ENCODE results near the gene LYAR. TPM values are rescaled to one million over a fixed set of nuclear protein-coding genes. Genes with fewer than 3 reads are reported as not detected.

The LYAR gene
- total RNA-seq, 1 donor from 2014 or later: 7.4 TPM

GRCh38 chr4:4328206-4328605 is 38.3 kb upstream of the LYAR start:
- Mint-ChIP-seq H3K4me3 (ENCODE audit: unreplicated experiment) (no peak overlapping the region), H3K27ac (ENCODE audit: unreplicated experiment) (no peak overlapping the region), H3K27me3 (ENCODE audit: unreplicated experiment) (no peaks in the 10 kb centered on the region), H3K36me3 (ENCODE audit: unreplicated experiment) (no peaks in the 10 kb centered on the region), H3K9me3 (ENCODE audit: unreplicated experiment) (peaks cover 2% of the 10 kb centered on the region), H3K4me1 (ENCODE audit: low read depth, unreplicated experiment) (peaks cover 2% of the 10 kb centered on the region)
- no peak for TF ChIP-seq CTCF (IDR thresholded peaks at IDR 0.05; ENCODE audit: partially characterized antibody, unreplicated experiment)
- no peak for DNase-seq

DNA sequence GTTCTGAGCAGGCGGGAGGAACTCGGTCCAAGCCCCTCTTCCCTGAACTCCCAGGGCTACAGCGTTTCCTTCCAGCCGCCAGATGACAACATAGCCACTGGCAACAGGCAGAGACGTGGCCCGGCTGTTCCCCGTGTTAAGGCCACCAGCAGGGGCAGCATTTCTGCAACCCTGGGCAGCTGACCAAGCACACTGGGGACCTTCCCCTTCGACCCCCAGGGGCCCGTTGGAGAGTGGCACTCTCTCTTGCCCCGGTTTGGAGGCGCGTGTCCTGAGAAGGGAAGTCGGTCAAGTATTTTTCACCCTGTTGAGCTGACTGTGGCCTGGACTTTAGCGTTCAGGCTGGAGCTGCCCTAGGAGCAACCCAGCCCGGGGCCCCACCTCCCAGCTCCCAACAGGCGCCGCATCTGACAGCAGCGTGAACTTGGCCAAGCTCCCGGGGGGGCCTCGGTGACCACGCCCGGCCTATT is 37.7 kb upstream of the LYAR start:
- Mint-ChIP-seq H3K27ac (ENCODE audit: unreplicated experiment) (no peak overlapping the region), H3K27me3 (ENCODE audit: unreplicated experiment) (no peaks in the 10 kb centered on the region), H3K4me3 (ENCODE audit: unreplicated experiment) (no peak overlapping the region), H3K4me1 (ENCODE audit: low read depth, unreplicated experiment) (peaks cover 2% of the 10 kb centered on the region), H3K36me3 (ENCODE audit: unreplicated experiment) (no peaks in the 10 kb centered on the region), H3K9me3 (ENCODE audit: unreplicated experiment) (peaks cover 2% of the 10 kb centered on the region)
- TF ChIP-seq CTCF (IDR thresholded peaks at IDR 0.05; ENCODE audit: partially characterized antibody, unreplicated experiment): peak; percentile 30
- peak; percentile 58 for DNase-seq

DNA sequence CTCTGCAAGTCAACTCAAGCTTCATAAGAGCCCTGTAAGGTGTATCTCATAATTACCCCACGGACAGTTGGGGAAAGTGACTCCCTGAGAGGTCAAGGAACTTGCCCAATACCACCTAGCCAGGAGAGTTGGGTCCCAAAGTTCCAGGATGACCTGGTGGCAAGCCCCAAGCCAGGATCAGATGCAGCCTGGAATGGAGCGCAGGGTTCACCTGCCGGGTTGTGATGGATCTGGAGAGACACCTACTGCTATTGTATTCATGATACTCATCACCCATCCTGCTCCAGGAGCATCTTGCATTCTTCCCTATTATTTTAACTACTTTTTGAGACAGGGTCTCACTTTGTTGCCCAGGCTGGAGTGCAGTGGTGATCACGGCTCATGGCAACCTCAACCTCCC is 36.2 kb upstream of the LYAR start:
- Mint-ChIP-seq H3K36me3 (ENCODE audit: unreplicated experiment) (no peaks in the 10 kb centered on the region), H3K27ac (ENCODE audit: unreplicated experiment) (no peak overlapping the region), H3K27me3 (ENCODE audit: unreplicated experiment) (peaks cover 1% of the 10 kb centered on the region), H3K4me3 (ENCODE audit: unreplicated experiment) (no peak overlapping the region), H3K4me1 (ENCODE audit: low read depth, unreplicated experiment) (peaks cover 2% of the 10 kb centered on the region), H3K9me3 (ENCODE audit: unreplicated experiment) (peaks cover 2% of the 10 kb centered on the region)
- no peak for TF ChIP-seq CTCF (IDR thresholded peaks at IDR 0.05; ENCODE audit: partially characterized antibody, unreplicated experiment)
- DNase-seq: no peak

GRCh38 chr4:4325321-4325720 is 35.4 kb upstream of the LYAR start:
- no peak for TF ChIP-seq CTCF (IDR thresholded peaks at IDR 0.05; ENCODE audit: partially characterized antibody, unreplicated experiment)
- H3K9me3 Mint-ChIP-seq (ENCODE audit: unreplicated experiment): peaks cover 2% of the 10 kb centered on the region

DNA sequence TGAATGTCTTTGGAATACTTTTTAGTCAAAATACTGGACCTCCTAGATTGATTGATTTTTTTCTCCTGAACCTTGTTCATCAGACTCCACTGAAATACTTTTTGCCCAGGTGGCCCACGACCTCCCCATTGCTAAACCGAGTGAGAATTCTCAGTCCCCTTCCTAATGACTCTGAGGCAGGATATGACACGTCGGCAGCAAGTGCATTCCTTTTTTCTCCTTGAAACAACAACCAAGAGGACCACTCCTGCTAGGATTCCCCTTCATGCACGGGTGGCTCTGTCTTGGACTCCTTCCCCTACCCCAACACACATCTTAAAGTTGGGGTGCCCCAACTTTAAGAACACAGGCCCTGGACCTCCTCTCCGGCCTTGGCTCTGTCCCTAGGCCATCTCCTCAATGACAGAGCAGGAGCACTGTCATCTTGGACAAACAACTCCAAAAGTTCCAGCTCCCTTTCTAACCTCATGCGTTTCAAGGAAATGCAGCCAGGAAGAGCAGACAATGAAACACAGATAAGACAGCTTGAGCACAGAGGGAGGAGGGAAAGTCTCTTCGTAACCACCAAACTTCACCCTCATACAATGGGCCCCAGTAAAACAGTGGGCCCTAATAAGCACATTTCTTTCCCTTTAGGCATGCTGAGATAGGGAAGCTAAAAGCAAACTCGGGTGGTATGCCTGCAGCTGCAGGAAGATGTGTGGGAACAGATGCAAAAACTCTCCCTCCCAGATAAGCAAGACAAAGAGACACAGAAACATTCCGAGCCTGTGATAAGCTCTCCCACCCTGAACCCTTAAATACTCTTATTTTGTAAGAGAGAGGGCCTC is 34.0 kb upstream of the LYAR start:
- Mint-ChIP-seq H3K27ac (ENCODE audit: unreplicated experiment) (no peak overlapping the region), H3K4me1 (ENCODE audit: low read depth, unreplicated experiment) (peaks cover 2% of the 10 kb centered on the region), H3K4me3 (ENCODE audit: unreplicated experiment) (no peak overlapping the region), H3K36me3 (ENCODE audit: unreplicated experiment) (no peaks in the 10 kb centered on the region), H3K27me3 (ENCODE audit: unreplicated experiment) (peaks cover 1% of the 10 kb centered on the region), H3K9me3 (ENCODE audit: unreplicated experiment) (peaks cover 2% of the 10 kb centered on the region)
- no peak for DNase-seq
- TF ChIP-seq CTCF (IDR thresholded peaks at IDR 0.05; ENCODE audit: partially characterized antibody, unreplicated experiment): no peak

More at GRCh38 chr4:4325321-4325720, 35.4 kb upstream of the LYAR start:
- no peak overlapping the region for H3K27ac Mint-ChIP-seq (ENCODE audit: unreplicated experiment)
- peaks cover 2% of the 10 kb centered on the region for H3K4me1 Mint-ChIP-seq (ENCODE audit: low read depth, unreplicated experiment)
- no peak for DNase-seq
- peaks cover 1% of the 10 kb centered on the region for H3K27me3 Mint-ChIP-seq (ENCODE audit: unreplicated experiment)
- H3K36me3 Mint-ChIP-seq (ENCODE audit: unreplicated experiment): no peaks in the 10 kb centered on the region
- no peak overlapping the region for H3K4me3 Mint-ChIP-seq (ENCODE audit: unreplicated experiment)

All from glutamatergic neuron (in vitro differentiated cells).